Astrocyte of the cerebellum (primary cell): ENCODE measurements around the gene UBE2H.

ENCODE experiments used
- DNase-seq: peaks from one replicate; pipeline ENCODE4 v3.0.0-alpha.2; 2011; ENCODE audit warnings: low read depth
- H3K4me3 ChIP-seq: 2 replicates; pipeline ENCODE4 v1.5.1; 2011; ENCODE audit warnings: mild to moderate bottlenecking, low read depth, low read length, moderate library complexity
- in situ Hi-C: cut with HindIII; loops from 2 replicates; pipeline ENCODE4 v1.10.0; 2017; ENCODE audit warnings: low sequenced_read_pairs
- TF ChIP-seq, protein P1 (sequence below): IDR thresholded peaks from 2 replicates; pipeline ENCODE4 v1.5.1; 2012; ENCODE audit warnings: low read length, low read depth, moderate library complexity, mild to moderate bottlenecking; ENCODE audit errors: missing control alignments

UBE2H gene

DNA sequence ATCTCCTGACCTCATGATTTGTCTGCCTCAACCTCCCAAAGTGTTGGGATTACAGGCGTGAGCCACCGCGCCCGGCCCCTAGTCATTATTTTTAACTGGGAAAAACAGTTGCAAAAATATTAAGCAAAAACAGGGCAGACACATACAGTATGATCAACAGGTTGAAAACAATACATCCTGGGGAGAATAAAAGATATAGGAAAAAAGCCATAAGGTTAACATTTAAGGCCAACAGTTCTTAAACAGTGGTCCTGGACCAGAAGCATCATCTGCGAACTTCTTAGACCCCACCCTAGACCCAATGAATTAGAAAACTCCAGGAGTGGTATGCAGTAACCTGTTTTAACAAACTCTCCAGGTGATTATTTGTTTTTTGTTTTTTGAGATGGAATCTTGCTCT, 6.5 kb downstream of the UBE2H start:
- in situ Hi-C loops: loop anchor here (5.0 kb wide), 1 partner anchor 84 kb away; no protein-coding TSS in a partner anchor
- H3K4me3 ChIP-seq: no peak overlapping the region
- TF ChIP-seq, protein P1, sequence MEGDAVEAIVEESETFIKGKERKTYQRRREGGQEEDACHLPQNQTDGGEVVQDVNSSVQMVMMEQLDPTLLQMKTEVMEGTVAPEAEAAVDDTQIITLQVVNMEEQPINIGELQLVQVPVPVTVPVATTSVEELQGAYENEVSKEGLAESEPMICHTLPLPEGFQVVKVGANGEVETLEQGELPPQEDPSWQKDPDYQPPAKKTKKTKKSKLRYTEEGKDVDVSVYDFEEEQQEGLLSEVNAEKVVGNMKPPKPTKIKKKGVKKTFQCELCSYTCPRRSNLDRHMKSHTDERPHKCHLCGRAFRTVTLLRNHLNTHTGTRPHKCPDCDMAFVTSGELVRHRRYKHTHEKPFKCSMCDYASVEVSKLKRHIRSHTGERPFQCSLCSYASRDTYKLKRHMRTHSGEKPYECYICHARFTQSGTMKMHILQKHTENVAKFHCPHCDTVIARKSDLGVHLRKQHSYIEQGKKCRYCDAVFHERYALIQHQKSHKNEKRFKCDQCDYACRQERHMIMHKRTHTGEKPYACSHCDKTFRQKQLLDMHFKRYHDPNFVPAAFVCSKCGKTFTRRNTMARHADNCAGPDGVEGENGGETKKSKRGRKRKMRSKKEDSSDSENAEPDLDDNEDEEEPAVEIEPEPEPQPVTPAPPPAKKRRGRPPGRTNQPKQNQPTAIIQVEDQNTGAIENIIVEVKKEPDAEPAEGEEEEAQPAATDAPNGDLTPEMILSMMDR: no peak
- no peak for DNase-seq

GRCh38 chr7:129943352-129943751, 9.4 kb downstream of the UBE2H start:
- no peak overlapping the region for H3K4me3 ChIP-seq
- in situ Hi-C loops: no loop called here
- TF ChIP-seq, protein P1: no peak
- DNase-seq: no peak

DNA sequence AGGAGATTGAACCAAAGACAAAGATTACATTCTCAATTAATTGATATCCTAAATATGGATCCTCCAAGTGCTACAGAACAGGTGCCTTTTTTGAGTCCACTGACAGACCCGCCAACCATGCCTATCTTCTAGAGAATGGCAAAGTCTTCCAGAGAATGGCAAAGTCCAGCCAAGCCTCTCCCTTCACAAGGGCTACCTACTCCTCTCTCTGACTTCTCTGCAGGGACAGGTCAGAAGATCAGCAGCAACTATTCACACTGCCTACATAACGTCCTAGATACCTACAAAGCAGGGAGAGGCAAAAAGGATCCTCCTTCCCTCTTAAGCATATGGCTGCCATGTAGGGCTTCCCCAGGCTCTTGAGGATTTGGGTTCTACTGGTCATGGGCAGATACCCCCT, 12.4 kb downstream of the UBE2H start:
- no peak overlapping the region for H3K4me3 ChIP-seq
- TF ChIP-seq, protein P1: no peak
- in situ Hi-C loops: no loop called here
- no peak for DNase-seq

- TF ChIP-seq, protein P1: no peak
- DNase-seq: no peak
- in situ Hi-C loops: no loop called here
Observed at GRCh38 chr7:129939881-129940280, 12.9 kb downstream of the UBE2H start.

DNA sequence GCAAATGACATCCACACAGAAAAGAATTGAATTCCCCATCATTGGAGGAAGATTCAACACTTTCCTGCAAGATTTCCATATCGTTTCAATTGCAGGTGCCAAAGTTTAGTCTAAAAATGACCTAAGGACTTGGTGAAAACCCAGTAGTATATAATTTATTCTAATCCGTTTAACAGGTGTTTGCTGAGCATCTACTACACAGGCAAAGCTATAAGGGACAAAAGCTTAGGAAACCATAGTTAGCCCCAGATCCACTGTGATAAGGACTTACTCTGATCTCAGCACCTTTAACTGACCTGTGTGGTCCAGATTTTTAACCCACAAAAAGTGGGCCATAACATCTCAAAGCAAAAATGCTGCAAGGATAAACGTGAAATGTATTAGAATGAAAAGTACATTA, 19.1 kb downstream of the UBE2H start:
- TF ChIP-seq, protein P1: no peak
- no peak for DNase-seq
- in situ Hi-C loops: no loop called here

More at GRCh38 chr7:129939881-129940280, 12.9 kb downstream of the UBE2H start:
- no peak overlapping the region for H3K4me3 ChIP-seq

DNA sequence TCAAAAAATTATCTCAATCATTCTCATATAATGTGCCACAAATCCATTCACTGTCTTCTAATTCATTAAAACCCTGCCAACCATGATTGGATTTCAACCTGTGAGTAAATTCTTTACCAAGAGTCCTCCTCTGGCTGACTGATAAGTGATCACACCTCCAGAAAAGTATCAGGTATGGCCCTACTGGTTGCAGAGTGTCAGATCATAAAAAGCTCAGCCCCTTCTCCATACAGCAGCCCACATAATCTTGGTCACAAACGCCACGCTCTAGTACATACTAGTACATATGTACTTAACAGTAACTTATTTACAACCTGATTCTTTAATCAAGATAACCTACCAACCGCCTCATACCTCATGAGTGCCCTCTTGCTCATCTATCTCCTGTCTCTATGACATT, 26.1 kb downstream of the UBE2H start:
- in situ Hi-C loops: no loop called here
- DNase-seq: no peak
- no peak overlapping the region for H3K4me3 ChIP-seq
- TF ChIP-seq, protein P1: no peak

More for the DNA sequence above, 19.1 kb downstream of the UBE2H start:
- H3K4me3 ChIP-seq: no peak overlapping the region
